ENCODE data around the gene CCDC63.

- TF ChIP-seq CTCF (IDR thresholded peaks at IDR 0.05) (no peak), POLR2A (IDR thresholded peaks at IDR 0.05) (no peak)
Measured at GRCh38 chr12:110923692-110924334, 77.0 kb downstream of the CCDC63 start.
